Fibroblast of lung (primary cell): Measurements from ENCODE around the gene FGD4.

Experiments
- EZH2 ChIP-seq: IDR thresholded peaks from 2 replicates; pipeline ENCODE4 v1.5.1; 2012; ENCODE audit warnings: low read length, control low read depth, mild to moderate bottlenecking; ENCODE audit errors: missing control alignments
- TF ChIP-seq, protein P1 (sequence below), 2 donors: IDR thresholded peaks in 1 of 2; conservative IDR thresholded peaks in 1 of 2; 1 replicate in 1 of 2; 2 replicates in 1 of 2; pipeline ENCODE4 v1.5.1; 2011 to 2012; ENCODE audit warnings: low read length in 2 of 2, control low read depth in 1 of 2, inconsistent platforms in 1 of 2, low read depth in 1 of 2, mild to moderate bottlenecking in 1 of 2

- TF ChIP-seq, protein P1, sequence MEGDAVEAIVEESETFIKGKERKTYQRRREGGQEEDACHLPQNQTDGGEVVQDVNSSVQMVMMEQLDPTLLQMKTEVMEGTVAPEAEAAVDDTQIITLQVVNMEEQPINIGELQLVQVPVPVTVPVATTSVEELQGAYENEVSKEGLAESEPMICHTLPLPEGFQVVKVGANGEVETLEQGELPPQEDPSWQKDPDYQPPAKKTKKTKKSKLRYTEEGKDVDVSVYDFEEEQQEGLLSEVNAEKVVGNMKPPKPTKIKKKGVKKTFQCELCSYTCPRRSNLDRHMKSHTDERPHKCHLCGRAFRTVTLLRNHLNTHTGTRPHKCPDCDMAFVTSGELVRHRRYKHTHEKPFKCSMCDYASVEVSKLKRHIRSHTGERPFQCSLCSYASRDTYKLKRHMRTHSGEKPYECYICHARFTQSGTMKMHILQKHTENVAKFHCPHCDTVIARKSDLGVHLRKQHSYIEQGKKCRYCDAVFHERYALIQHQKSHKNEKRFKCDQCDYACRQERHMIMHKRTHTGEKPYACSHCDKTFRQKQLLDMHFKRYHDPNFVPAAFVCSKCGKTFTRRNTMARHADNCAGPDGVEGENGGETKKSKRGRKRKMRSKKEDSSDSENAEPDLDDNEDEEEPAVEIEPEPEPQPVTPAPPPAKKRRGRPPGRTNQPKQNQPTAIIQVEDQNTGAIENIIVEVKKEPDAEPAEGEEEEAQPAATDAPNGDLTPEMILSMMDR (conservative IDR thresholded peaks at IDR 0.05 in 1 of 2, IDR thresholded peaks at IDR 0.05 in 1 of 2; ENCODE audit: low read depth in 1 of 2, low read length in 2 of 2), result no peak
- no peak for TF ChIP-seq EZH2
These were observed 20.2 kb downstream of the FGD4 start for GRCh38 chr12:32419520-32419960.
